GM19099 (cell line): ENCODE data around the gene RASSF8.

ENCODE experiments used
- POLR2A ChIP-seq: IDR thresholded peaks from 3 replicates; pipeline ENCODE4 v1.6.1; 2011; ENCODE audit warnings: low read depth; ENCODE audit not compliant: insufficient read length; ENCODE audit errors: extremely low read depth

Gene RASSF8

GRCh38 chr12:25958428-25959070, at the start of gene RASSF8:
RASSF8 (plus strand) TSS chr12:25958682; CDS start chr12:26055344, 96,662 bp downstream.
- no peak for TF ChIP-seq POLR2A

GRCh38 chr12:25914551-25914950, 43.9 kb upstream of the RASSF8 start:
- TF ChIP-seq POLR2A, result no peak

GRCh38 chr12:25924491-25925001, 33.9 kb upstream of the RASSF8 start:
- TF ChIP-seq POLR2A, result no peak

- no peak for TF ChIP-seq POLR2A
Observed at GRCh38 chr12:25925064-25925463, 33.4 kb upstream of the RASSF8 start.

GRCh38 chr12:25926536-25926935, 31.9 kb upstream of the RASSF8 start:
- TF ChIP-seq POLR2A, result no peak

GRCh38 chr12:25929142-25929541, 29.3 kb upstream of the RASSF8 start:
- no peak for TF ChIP-seq POLR2A

GRCh38 chr12:25932971-25933370, 25.5 kb upstream of the RASSF8 start:
- TF ChIP-seq POLR2A, result no peak

GRCh38 chr12:25934456-25934855, 24.0 kb upstream of the RASSF8 start:
- TF ChIP-seq POLR2A, result no peak

- TF ChIP-seq POLR2A, result no peak
Observed at GRCh38 chr12:25935355-25936144, 22.9 kb upstream of the RASSF8 start.

- no peak for TF ChIP-seq POLR2A
Observed at GRCh38 chr12:25937096-25937495, 21.4 kb upstream of the RASSF8 start.

- no peak for TF ChIP-seq POLR2A
Observed at GRCh38 chr12:25938581-25938980, 19.9 kb upstream of the RASSF8 start.

- TF ChIP-seq POLR2A, result no peak
Observed at GRCh38 chr12:25939606-25940005, 18.9 kb upstream of the RASSF8 start.

GRCh38 chr12:25940886-25941285, 17.6 kb upstream of the RASSF8 start:
- TF ChIP-seq POLR2A, result no peak

GRCh38 chr12:25942709-25943108, 15.8 kb upstream of the RASSF8 start:
- TF ChIP-seq POLR2A, result no peak

- TF ChIP-seq POLR2A, result no peak
Observed at GRCh38 chr12:25943940-25944339, 14.5 kb upstream of the RASSF8 start.

GRCh38 chr12:25949343-25949742, 9.1 kb upstream of the RASSF8 start:
- TF ChIP-seq POLR2A, result no peak

GRCh38 chr12:25950329-25951115, 8.0 kb upstream of the RASSF8 start:
- no peak for TF ChIP-seq POLR2A
